HG02571 (cell line): ENCODE data around the gene MMP7.

Experiments
- ATAC-seq: cut with Tn5 transposase; IDR thresholded peaks from one replicate; pipeline ENCODE4 v1.9.1; 2021; ENCODE audit warnings: mild to moderate bottlenecking, moderate library complexity; ENCODE audit not compliant: unreplicated experiment

The MMP7 gene

DNA sequence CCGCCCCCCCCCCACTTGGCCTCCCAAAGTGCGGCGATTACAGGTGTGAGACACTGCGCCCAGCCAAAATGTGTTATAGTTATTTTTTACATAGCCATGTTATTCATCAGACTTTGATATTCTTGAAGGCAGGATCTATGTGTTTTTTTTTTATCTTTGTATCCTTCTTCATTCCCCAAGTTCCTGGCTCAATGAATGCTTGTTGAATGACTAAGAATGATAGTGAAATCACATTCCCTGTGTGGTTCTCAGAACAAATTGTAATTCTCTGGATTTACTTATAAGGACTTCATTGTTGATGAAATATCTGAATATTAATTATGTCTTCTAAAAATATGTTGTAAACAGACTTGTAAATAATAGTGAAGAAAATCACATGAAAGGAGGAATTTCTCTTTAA lies 33.5 kb downstream of the MMP7 start:
- ATAC-seq, result no peak

DNA sequence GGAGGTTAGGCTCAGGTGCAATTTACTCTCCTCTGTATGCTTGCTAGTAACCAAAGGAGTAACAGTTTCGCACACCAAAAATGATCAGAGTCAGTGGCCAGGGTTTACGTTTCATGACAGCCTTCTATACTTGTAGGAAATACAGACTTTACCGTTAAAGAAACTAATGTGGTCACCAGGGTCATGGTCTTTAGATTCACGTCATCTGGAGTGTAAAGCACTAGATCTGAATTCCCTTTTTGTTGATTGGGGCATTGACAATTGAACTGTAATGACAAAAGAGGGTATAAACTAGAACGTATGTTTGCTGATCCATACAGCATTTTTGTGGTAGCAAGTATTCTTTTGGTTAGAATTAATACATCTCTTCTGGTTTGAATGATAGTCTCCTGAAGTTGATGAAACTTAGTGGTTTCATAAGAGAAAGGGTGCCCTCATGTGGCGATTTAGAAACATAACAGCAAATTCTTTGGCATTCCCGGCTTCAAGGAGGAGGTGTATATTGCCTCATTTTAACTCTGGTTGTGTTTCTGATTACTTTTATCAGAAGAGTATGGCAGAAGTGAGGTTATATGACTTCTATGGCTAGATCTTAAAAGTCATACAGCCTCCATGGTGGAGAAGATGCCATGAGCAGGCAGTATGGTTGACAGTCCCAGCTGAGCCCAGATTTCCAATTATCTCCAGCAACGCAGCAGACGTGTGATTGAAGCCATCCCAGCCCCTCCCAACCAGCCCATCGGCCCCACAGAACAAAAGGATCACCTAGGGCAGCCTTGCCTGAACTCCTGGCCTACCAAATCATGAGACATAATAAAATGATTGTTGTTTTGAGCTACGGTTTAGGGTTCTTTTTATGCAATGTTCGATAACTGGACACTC lies 35.1 kb downstream of the MMP7 start:
- ATAC-seq, result peak; percentile 79

DNA sequence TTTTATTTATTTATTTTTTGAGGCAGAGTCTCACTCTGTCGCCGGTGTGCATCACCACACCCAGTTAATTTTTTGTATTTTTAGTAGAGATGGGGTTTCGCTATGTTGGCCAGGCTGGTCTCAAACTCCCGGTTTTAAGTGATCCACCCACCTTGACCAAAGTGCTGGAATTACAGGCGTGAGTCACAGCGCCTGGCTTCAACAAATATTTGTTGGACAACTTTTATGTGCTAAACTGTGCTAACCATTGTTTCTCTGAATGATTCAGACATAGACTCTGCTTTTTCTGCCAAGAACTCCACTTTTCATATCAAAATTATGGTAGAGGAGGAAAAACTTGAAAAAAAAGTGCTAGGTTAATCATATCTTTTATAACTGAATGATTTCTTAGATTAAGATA lies 36.3 kb downstream of the MMP7 start:
- ATAC-seq, result no peak

DNA sequence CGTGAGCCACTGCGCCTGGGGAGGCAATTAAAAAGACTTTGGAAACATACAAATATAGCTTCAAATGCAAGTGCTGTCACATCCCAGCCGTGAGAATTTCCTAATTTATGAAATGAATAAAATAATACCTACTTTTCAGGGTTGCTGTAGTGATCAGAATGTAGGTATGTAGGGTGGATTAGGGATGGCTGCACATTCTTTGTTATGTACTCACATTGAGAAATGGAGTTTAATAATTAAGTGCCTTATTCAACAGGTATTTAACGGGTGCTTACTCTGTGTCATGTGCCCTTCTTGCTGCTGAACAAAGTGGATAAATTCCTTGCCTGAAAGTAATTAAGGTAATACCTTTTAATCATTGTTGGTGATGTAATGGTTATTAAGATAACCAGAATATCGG lies 37.0 kb downstream of the MMP7 start:
- no peak for ATAC-seq

DNA sequence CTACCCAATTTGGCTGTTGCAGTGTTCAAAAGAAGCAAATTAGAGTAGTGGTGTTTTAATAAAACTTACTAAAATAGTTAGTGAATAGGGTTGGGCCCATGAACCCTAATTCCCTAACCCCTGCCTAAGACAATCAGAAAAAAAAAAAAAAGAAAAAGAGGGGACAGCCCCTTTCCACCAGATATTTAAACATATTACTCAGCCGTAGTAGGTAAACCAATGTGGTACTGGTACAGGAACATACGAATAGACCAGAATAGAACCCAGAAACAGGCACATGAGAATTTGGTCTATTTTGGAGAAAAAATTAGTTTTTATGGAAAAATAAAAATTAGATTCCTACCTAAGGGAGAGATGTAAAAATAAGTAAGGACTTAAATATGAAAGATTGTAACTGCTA lies 38.6 kb downstream of the MMP7 start:
- ATAC-seq, result no peak

DNA sequence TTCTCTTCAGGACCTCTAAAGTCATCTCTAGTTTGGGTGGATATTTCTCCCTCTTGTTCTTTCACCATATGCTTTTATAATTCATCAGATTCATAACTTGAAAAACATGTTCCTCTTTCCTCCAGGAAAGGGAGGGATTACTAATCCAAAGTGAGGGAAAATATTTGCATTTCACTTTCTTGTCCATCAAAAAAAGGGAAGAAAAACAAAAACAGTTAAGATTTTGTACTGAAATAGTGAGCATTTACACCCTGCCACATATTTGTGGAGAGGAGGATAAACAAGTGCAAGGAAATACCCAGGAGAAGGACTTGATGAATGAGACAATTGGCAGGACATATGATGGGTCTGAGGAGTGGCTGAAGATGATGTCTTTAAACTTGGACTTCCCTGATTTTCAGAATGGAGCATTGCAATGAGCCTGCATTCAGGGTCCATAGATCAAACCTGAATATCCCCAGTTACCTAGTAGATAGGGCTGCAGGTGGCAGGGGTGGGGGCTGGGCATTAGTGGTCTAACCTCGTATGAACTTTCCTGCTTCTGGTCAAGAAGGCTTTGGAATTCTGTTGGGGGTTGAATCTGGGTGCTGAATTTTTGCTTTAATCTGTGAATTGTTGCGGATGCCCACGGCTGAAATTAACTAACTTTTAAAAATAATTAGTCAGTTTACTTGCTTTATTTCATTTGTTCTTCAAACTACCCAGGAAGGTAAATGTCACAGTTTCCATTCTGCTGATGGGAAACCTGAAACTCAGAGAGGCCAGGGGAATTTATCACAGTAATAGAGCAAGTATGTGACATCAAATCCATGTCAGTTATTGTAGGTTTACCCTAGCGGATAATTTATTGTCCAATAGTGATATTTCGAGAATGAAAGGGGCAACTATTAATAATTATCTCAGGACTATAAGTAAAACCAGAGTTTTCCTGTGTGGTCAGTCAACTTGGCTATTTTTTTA lies 41.1 kb downstream of the MMP7 start:
- ATAC-seq, result no peak

DNA sequence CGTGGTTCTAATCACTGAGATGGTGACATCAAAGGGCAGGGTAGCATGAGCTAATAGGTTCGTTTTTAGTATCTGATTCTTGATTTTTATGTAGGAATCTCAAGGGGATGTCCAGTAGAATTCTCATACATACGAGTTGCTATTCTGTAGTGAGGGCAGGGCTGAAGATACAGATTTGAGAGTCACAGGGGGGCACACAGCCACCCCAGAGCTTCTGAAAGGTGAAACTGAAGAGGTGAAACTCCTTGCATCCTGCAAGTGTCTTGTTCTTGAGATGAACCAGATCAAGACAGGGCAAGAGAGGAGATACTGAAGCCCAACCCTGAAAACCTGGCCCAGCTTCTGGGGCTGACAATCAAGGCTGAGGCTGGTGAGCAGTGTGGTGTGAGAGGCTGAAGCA lies 42.3 kb downstream of the MMP7 start:
- peak; percentile 87 for ATAC-seq

DNA sequence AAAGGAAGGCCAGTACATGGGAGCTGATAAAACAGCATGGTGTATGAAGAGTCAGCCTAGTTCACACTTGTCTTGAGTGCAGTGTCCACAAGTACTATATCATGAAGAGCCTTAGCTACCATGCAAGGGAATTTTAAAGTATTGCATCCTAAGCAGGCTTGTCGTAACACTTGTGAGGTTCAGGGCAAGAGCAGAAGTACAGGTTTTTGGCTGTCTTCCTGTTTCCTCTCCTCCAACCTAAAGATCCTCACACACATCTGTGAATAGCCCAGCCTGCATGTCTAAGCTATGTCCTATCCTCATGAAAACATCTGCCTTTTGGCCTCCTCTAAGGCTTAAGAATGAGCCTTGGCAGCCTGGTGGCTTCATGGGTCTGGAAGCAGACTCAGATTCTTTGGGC lies 43.3 kb downstream of the MMP7 start:
- ATAC-seq, result no peak

DNA sequence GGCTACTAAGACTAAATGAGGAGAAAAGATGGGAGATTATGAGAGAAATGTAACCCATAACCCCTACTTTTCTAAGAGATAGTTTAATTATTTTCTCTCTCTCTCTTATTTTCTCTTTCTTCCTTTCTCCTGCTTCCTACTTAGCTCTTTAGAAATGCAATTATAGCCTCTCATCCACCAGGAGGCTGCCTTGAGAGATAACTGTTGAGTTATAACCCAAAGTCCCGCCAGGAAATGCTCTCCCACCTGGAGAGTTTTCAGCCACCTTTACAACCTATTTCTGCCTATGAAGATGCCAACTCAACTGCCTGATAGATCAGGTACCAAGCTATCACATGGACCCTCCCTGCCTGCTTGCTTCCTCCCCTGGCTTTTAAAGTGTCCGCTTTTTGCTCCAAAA lies 44.0 kb downstream of the MMP7 start:
- no peak for ATAC-seq

DNA sequence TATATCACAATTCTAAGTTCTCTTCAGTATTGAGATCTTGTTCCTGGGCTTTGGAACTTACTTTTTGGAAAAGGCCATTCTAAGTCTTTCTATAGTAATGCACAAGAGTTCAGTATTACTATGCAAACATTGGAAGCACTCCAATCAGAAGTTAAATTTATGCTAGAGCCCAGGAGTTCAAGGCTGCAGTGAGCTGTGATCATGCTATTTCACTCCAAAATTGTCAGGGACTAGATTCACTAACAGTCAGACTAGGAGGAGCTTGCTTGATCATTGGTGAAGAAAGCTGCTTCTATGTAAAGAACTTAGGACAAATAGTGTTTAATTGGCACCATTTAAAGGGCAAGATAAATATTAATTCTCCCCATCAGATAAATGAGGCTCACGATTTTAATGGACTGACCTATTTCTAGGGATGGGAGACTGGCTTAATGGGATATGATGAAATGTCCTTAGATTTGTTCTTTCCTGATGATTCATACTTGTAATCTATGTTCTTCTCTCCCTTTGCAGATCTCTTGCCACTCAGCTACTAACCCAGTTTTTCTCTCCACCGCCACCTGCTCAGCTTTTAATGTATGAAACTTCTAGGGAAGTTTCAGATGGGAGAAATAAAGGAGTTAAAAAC lies 45.3 kb downstream of the MMP7 start:
- ATAC-seq, result no peak

DNA sequence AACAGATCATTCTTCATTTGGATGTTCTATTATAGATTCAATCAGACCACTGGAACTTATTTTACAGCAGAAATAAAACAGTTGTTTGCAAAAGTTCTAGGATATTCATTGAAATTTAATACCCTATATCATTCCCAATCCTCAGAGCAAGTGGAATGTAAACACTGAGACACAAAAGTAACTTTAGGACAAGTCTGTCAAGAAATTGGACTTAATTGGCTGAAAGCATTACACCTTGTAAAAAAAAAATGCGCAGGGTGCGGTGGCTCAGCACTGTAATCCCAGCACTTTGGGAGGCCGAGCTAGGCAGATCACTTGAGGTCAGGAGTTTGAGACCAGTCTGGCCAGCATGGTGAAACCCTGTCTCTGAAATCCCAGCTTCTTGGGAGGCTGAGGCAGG lies 48.1 kb downstream of the MMP7 start:
- no peak for ATAC-seq

DNA sequence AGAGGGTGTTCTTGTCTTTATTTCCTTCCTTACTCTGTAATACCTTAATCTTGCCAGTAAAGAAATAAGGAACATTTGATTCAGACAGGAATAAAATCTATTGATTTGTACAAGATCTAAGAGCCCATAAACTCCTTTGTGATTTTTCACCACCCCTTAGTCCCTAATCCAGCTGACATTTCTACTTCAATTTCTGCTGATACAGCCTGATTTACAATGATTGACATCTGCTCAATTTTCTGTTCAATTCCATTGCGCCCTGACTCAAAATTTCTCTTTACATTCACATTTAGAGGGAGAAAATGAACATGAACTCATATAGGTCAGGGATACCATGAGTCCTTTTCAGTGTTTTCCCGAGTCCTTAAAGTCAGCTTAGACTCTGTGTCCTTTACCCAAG lies 50.8 kb downstream of the MMP7 start:
- ATAC-seq, result no peak

DNA sequence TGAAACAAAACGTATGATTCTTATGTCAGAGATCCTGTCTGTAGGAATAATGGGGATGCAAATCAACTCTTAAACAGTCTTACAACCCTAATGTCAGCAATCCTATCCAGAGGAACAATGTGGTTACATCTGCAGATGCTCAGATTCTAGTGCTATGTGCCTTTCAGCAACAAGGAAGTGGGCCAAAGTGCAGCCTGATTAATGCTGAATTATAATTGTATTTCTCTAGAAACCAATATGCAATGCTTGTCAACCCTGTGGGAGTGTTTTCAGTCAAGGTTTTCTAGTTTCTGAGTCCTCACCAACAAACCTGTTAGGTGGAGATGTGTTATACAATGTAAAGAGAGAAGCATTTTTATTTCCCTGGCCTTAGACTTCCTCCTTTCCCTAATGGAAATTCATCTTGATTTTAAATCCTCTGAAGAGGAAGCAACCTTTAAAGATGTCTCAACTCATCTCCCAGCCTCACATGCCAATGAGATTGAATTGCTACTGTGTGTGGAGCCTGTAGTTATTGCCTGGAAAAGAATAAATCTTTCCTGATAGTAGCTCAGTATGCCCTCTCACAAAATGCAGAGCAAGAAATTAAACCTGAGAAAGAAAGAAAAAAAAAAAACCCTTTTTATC lies 51.8 kb downstream of the MMP7 start:
- ATAC-seq, result no peak

DNA sequence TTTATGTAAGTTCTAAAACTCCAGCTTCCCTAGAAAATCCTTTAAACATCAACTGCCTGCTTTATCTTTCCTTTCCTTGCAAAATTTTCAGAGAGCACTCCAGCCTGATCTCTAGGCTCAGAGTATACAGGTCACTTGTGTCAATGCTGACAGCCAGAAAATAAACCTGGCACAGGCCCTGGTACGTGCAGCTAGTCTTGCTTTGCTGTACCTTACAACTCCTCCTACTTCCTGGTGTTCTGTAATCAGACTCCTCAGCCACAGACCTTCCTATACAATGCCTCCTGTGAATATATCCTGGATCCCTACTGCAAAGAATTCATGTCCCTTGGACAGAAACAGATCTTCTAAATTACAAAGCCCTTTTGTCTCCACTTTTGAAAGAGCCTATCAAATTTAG lies 53.7 kb downstream of the MMP7 start:
- no peak for ATAC-seq

DNA sequence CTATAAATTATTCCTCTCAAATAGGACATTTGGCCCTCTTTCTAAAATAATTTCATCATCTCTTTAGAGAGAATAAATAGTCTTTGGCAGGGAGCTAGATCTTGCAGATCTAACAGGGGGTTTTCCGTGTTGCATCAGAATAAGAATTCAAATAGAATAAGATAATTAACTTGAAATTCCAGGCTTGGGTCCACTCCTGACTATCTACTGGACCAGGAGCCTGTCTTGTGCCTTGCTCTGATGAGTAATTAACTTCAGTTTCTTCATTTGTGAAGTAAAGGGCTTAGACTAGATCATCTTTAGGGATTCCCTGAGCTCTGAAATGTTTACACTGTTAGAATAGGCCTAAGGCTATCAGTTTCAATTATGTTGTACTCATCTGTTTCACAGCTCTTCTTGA lies 54.5 kb downstream of the MMP7 start:
- no peak for ATAC-seq

DNA sequence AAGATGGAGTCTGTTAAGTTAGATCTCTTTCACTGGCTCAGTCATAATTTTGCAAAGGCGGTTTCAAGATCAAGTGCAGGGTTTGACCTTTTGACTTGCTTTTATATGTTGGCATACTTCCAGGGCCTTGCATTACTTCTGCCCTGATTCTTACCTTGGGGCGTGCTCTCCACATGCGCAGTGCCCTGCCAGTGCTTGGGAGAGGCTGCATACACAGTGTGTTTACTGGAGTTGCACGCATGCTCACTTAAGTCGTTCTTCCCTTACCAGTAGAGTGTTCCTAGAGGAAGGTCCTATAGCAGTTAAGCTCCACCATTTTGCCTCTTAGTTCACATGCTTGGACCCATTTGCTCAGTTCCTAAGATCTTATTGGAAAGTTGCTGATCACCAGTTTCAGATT lies 57.0 kb downstream of the MMP7 start:
- ATAC-seq, result no peak

DNA sequence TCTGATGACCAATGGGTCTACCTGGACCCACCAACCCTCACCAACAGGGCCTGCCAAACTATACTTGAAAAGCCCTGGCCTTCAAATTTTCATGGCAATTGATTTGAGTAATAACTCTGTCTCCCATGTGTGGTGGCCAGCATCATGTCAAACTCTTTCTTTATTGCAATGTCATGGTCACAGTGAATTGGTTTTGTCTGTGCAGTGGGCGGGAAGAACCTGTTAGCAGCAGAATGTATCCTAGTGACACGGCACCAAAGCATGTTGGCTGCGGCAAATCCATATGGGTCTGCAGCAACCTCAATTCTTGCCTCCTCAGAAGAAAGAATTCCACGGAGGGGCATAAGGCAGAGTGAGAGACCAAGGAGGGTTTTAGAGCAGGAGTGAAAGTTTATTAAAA lies 58.4 kb downstream of the MMP7 start:
- no peak for ATAC-seq

DNA sequence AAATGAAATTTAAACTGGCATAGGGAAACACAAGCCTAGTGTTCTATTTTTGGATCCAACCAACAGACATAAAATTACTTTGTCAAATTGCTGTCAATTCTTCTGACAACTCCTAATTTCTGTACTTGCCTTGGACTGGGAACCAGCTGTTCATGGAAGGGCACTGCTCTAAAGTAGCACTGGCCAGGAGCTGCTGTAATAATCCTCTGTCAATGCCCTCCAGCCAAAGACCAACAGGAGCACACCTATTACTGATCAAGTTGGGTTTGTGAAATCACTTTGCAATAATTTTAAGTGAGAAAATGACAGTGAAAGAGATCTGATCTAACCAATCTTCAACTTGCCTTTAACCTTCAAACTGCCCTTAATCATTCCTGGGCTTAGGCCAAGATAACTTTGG lies 59.1 kb downstream of the MMP7 start:
- ATAC-seq, result no peak
